ENCODE data around the gene RCOR1.

Gene RCOR1

DNA sequence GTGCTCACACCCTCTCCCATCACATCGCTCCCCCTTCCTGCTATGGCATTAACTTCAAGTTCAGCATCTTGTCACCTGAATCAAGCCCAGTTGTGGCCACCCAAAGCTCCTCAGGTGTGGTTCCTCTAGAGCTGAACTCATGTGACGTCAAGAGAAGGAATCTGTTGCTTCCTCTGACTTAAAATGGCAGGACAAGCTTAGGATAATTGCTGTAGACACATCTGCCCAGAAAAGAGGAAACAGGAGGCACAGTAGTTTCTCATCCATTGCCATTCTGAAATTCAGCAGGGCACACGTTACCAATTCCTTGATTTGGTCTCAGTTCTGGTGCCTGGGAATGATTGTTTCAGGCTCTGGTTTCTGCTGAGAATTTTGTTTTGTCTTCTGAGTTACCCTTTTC is 52.1 kb downstream of the RCOR1 start:
- Histone ChIP-seq H2AK5ac (ENCODE audit: low read length) (no peak overlapping the region), H3K56ac (ENCODE audit: low read length) (no peak overlapping the region), H3K79me2 (ENCODE audit: control insufficient read depth, insufficient read depth, low read length) (peaks cover 74% of the 10 kb centered on the region), H3K4ac (ENCODE audit: low read depth, low read length) (no peak overlapping the region), H2BK120ac (ENCODE audit: low read depth, low read length) (no peak overlapping the region), H3K18ac (ENCODE audit: low read length) (no peak overlapping the region), H2BK5ac (ENCODE audit: low read length) (no peak overlapping the region), H4K8ac (ENCODE audit: low read depth, low read length) (no peak overlapping the region), H3K23ac (ENCODE audit: low read length) (no peak overlapping the region), H3K36me3 (ENCODE audit: control insufficient read depth, insufficient read depth, low read length) (no peaks in the 10 kb centered on the region), H3K4me2 (ENCODE audit: low read length) (no peak overlapping the region), H3K27ac (ENCODE audit: low read depth, low read length) (no peak overlapping the region), H3K9ac (ENCODE audit: low read length) (no peak overlapping the region), H4K5ac (ENCODE audit: low read length) (no peak overlapping the region), H2BK15ac (replicated peaks; ENCODE audit: low read depth) (no peak overlapping the region), H3K27me3 (ENCODE audit: insufficient read depth, low read length, poor library complexity) (no peaks in the 10 kb centered on the region), H3K4me1 (ENCODE audit: control insufficient read depth, low read depth, low read length) (peaks cover 5% of the 10 kb centered on the region), H3K4me3 (ENCODE audit: low read length) (no peak overlapping the region), H3K79me1 (ENCODE audit: low read length) (peaks cover 23% of the 10 kb centered on the region)
- WGBS (ENCODE audit: extremely low coverage, insufficient coverage, low lambda C conversion rate), result no CpG with 5 or more reads among the region's 3 CpGs
- no peak for DNase-seq

DNA sequence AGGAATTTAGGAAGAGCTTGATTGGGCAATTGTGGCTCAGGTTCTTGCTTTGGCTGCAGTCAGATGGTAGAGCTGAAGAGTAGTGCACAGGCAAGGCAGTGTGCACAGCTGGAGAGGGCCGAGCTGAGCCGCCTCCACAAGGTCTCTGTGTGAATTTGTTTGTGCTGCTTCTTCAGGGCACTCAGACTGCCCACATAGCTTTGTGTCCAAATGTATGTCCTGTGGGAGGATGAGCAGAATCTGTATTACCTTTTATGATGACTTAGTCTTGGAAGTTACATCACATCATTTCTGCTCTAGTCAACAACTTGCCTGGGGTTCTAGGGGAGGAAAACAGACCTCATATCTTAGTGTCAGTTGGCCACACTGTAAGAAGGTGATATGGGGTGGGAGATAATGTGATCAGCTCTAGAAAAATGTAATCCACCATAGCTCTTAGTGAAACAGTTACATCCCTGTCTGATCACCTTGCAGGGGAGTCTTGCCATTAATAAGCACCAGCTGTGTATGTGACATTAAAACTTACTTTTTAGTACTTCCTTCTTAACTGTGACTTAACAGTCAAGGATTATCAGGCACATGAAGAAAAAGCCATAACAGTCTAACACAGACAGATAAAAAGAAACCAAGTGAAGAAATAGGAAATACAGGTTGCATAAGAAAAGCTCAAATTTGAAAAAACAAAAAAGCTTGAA is 53.4 kb downstream of the RCOR1 start:
- Histone ChIP-seq H2AK5ac (ENCODE audit: low read length) (no peak overlapping the region), H3K27me3 (ENCODE audit: insufficient read depth, low read length, poor library complexity) (no peaks in the 10 kb centered on the region), H2BK15ac (replicated peaks; ENCODE audit: low read depth) (no peak overlapping the region), H3K4me3 (ENCODE audit: low read length) (no peak overlapping the region), H2BK120ac (ENCODE audit: low read depth, low read length) (no peak overlapping the region), H3K23ac (ENCODE audit: low read length) (no peak overlapping the region), H3K4ac (ENCODE audit: low read depth, low read length) (no peak overlapping the region), H4K8ac (ENCODE audit: low read depth, low read length) (no peak overlapping the region), H3K36me3 (ENCODE audit: control insufficient read depth, insufficient read depth, low read length) (no peaks in the 10 kb centered on the region), H4K5ac (ENCODE audit: low read length) (no peak overlapping the region), H3K79me2 (ENCODE audit: control insufficient read depth, insufficient read depth, low read length) (peaks cover 69% of the 10 kb centered on the region), H3K9ac (ENCODE audit: low read length) (no peak overlapping the region), H3K4me1 (ENCODE audit: control insufficient read depth, low read depth, low read length) (peaks cover 5% of the 10 kb centered on the region), H2BK5ac (ENCODE audit: low read length) (no peak overlapping the region), H3K18ac (ENCODE audit: low read length) (no peak overlapping the region), H3K27ac (ENCODE audit: low read depth, low read length) (no peak overlapping the region), H3K56ac (ENCODE audit: low read length) (no peak overlapping the region), H3K4me2 (ENCODE audit: low read length) (no peak overlapping the region), H3K79me1 (ENCODE audit: low read length) (peaks cover 21% of the 10 kb centered on the region)
- WGBS (ENCODE audit: extremely low coverage, insufficient coverage, low lambda C conversion rate), result no CpG with 5 or more reads among the region's 2 CpGs
- no peak for DNase-seq

DNA sequence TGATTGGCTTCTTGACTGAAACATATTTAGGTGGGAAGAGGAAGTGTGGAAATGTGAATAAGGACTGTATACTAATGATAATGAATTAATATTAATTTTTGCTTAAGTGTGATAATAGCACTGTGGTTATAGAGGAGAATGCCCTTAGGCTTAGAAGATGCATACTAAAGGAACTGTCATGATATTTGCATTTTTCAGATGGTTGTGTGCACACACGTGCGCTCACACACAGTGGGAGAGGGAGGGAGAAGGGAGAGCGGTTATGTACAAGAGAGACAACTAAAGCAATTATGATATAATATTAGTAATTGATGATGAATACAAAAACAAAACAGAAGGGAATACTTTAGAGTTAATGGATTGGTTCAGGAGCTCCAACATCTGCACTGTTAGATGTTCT is 54.2 kb downstream of the RCOR1 start:
- Histone ChIP-seq H3K79me2 (ENCODE audit: control insufficient read depth, insufficient read depth, low read length) (peaks cover 65% of the 10 kb centered on the region), H3K23ac (ENCODE audit: low read length) (no peak overlapping the region), H3K79me1 (ENCODE audit: low read length) (peaks cover 20% of the 10 kb centered on the region), H3K4ac (ENCODE audit: low read depth, low read length) (no peak overlapping the region), H3K27me3 (ENCODE audit: insufficient read depth, low read length, poor library complexity) (no peaks in the 10 kb centered on the region), H2BK5ac (ENCODE audit: low read length) (no peak overlapping the region), H2BK120ac (ENCODE audit: low read depth, low read length) (no peak overlapping the region), H4K8ac (ENCODE audit: low read depth, low read length) (no peak overlapping the region), H3K4me3 (ENCODE audit: low read length) (no peak overlapping the region), H2BK15ac (replicated peaks; ENCODE audit: low read depth) (no peak overlapping the region), H3K4me1 (ENCODE audit: control insufficient read depth, low read depth, low read length) (peaks cover 5% of the 10 kb centered on the region), H3K18ac (ENCODE audit: low read length) (no peak overlapping the region), H3K4me2 (ENCODE audit: low read length) (no peak overlapping the region), H3K27ac (ENCODE audit: low read depth, low read length) (no peak overlapping the region), H3K36me3 (ENCODE audit: control insufficient read depth, insufficient read depth, low read length) (no peaks in the 10 kb centered on the region), H3K9ac (ENCODE audit: low read length) (no peak overlapping the region), H3K56ac (ENCODE audit: low read length) (no peak overlapping the region), H2AK5ac (ENCODE audit: low read length) (no peak overlapping the region), H4K5ac (ENCODE audit: low read length) (no peak overlapping the region)
- no peak for DNase-seq
- WGBS (ENCODE audit: extremely low coverage, insufficient coverage, low lambda C conversion rate), result no CpG with 5 or more reads among the region's 3 CpGs

DNA sequence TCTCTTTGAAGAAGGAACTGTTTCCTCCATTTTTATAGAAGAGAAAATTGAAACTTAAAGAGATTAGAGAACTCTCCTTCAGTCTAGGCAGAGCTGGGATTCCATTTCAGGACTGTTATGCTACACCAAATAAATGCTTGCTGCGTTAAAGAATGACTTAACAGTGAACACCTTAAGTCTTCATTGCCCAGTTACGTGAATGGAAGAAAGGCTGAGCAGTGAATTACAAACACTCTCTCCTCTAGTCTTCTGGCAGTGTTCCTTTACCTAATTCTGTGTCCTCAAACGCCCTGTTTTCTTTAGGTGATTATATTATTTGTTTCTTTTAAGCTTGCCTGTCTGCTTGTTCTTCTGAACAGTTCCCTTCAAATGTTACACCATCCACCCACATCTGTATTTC is 59.7 kb downstream of the RCOR1 start:
- H3K79me1 ChIP-seq (ENCODE audit: low read length), result peaks cover 8% of the 10 kb centered on the region
- no peak for DNase-seq
- H3K4ac ChIP-seq (ENCODE audit: low read depth, low read length), result no peak overlapping the region
- peaks cover 52% of the 10 kb centered on the region for H3K79me2 ChIP-seq (ENCODE audit: control insufficient read depth, insufficient read depth, low read length)
- no peak overlapping the region for H4K8ac ChIP-seq (ENCODE audit: low read depth, low read length)
- H4K5ac ChIP-seq (ENCODE audit: low read length), result no peak overlapping the region
- no peak overlapping the region for H3K56ac ChIP-seq (ENCODE audit: low read length)
- H2BK15ac ChIP-seq (replicated peaks; ENCODE audit: low read depth), result no peak overlapping the region
- no peak overlapping the region for H3K18ac ChIP-seq (ENCODE audit: low read length)
- H3K27ac ChIP-seq (ENCODE audit: low read depth, low read length), result no peak overlapping the region
- no peaks in the 10 kb centered on the region for H3K4me1 ChIP-seq (ENCODE audit: control insufficient read depth, low read depth, low read length)
- no peaks in the 10 kb centered on the region for H3K36me3 ChIP-seq (ENCODE audit: control insufficient read depth, insufficient read depth, low read length)
- no peak overlapping the region for H2BK5ac ChIP-seq (ENCODE audit: low read length)
- H3K4me2 ChIP-seq (ENCODE audit: low read length), result no peak overlapping the region
- no CpG with 5 or more reads among the region's 3 CpGs for WGBS (ENCODE audit: extremely low coverage, insufficient coverage, low lambda C conversion rate)
- H3K23ac ChIP-seq (ENCODE audit: low read length), result no peak overlapping the region
- H3K4me3 ChIP-seq (ENCODE audit: low read length), result no peak overlapping the region
- no peak overlapping the region for H3K9ac ChIP-seq (ENCODE audit: low read length)
- H2BK120ac ChIP-seq (ENCODE audit: low read depth, low read length), result no peak overlapping the region
- no peak overlapping the region for H2AK5ac ChIP-seq (ENCODE audit: low read length)
- no peaks in the 10 kb centered on the region for H3K27me3 ChIP-seq (ENCODE audit: insufficient read depth, low read length, poor library complexity)

DNA sequence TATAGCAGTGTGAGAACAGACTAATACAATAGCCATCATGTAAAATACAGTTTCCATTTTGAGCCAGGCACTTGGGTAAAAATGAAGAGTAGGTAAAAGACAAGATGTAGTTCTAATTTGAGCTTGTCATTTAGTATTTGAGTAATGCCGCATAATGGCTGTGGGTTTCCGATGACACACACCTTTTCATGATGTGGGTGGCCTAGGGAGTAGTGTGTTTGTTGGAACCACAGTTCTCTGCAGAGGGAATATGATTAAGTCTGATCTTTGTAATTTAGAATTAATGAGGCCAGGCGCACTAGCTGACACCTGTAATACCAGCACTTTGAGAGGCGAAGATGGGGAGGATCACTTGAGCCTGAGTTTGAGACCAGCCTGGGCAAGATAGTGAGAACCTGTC is 61.8 kb downstream of the RCOR1 start:
- DNase-seq, result no peak
- H2BK5ac ChIP-seq (ENCODE audit: low read length), result no peak overlapping the region
- no peak overlapping the region for H3K27ac ChIP-seq (ENCODE audit: low read depth, low read length)
- H3K36me3 ChIP-seq (ENCODE audit: control insufficient read depth, insufficient read depth, low read length), result no peaks in the 10 kb centered on the region
- no peak overlapping the region for H3K9ac ChIP-seq (ENCODE audit: low read length)
- no peak overlapping the region for H3K4me3 ChIP-seq (ENCODE audit: low read length)
- H3K18ac ChIP-seq (ENCODE audit: low read length), result no peak overlapping the region
- no CpG with 5 or more reads among the region's 4 CpGs for WGBS (ENCODE audit: extremely low coverage, insufficient coverage, low lambda C conversion rate)
- no peaks in the 10 kb centered on the region for H3K27me3 ChIP-seq (ENCODE audit: insufficient read depth, low read length, poor library complexity)
- no peak overlapping the region for H3K56ac ChIP-seq (ENCODE audit: low read length)
- H3K4me2 ChIP-seq (ENCODE audit: low read length), result no peak overlapping the region
- no peak overlapping the region for H2BK120ac ChIP-seq (ENCODE audit: low read depth, low read length)
- no peak overlapping the region for H4K8ac ChIP-seq (ENCODE audit: low read depth, low read length)
- H3K4ac ChIP-seq (ENCODE audit: low read depth, low read length), result no peak overlapping the region
- H3K23ac ChIP-seq (ENCODE audit: low read length), result no peak overlapping the region
- H3K79me2 ChIP-seq (ENCODE audit: control insufficient read depth, insufficient read depth, low read length), result peaks cover 49% of the 10 kb centered on the region
- peaks cover 15% of the 10 kb centered on the region for H3K79me1 ChIP-seq (ENCODE audit: low read length)
- no peak overlapping the region for H2BK15ac ChIP-seq (replicated peaks; ENCODE audit: low read depth)
- H4K5ac ChIP-seq (ENCODE audit: low read length), result no peak overlapping the region
- no peak overlapping the region for H2AK5ac ChIP-seq (ENCODE audit: low read length)
- H3K4me1 ChIP-seq (ENCODE audit: control insufficient read depth, low read depth, low read length), result no peaks in the 10 kb centered on the region

DNA sequence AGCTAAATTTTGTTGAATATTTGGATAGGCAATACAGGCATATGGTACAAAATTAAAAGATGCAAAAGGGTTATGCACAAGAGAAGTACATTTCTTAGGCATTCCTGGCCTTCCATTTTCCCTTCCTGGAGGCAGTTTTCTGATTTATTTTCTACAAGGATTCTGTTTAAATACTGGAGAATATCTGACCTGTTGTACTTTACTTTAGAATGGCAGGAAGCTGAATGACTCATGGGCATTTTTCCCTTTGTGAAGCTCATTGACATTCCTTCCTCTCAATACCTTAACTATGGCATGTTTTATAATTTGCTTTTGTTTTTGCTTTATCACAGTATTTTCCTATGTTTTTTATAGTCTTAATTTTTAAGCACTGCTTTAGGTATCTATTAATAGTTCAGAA is 62.7 kb downstream of the RCOR1 start:
- no peak overlapping the region for H4K5ac ChIP-seq (ENCODE audit: low read length)
- H3K4me3 ChIP-seq (ENCODE audit: low read length), result no peak overlapping the region
- H3K79me2 ChIP-seq (ENCODE audit: control insufficient read depth, insufficient read depth, low read length), result peaks cover 51% of the 10 kb centered on the region
- no peak overlapping the region for H4K8ac ChIP-seq (ENCODE audit: low read depth, low read length)
- DNase-seq, result peak; percentile 72
- no peak overlapping the region for H3K23ac ChIP-seq (ENCODE audit: low read length)
- H3K27me3 ChIP-seq (ENCODE audit: insufficient read depth, low read length, poor library complexity), result no peaks in the 10 kb centered on the region
- no peak overlapping the region for H2BK15ac ChIP-seq (replicated peaks; ENCODE audit: low read depth)
- no peak overlapping the region for H2BK120ac ChIP-seq (ENCODE audit: low read depth, low read length)
- H3K4me2 ChIP-seq (ENCODE audit: low read length), result no peak overlapping the region
- H3K56ac ChIP-seq (ENCODE audit: low read length), result no peak overlapping the region
- H3K18ac ChIP-seq (ENCODE audit: low read length), result no peak overlapping the region
- H3K79me1 ChIP-seq (ENCODE audit: low read length), result peaks cover 17% of the 10 kb centered on the region
- no peaks in the 10 kb centered on the region for H3K36me3 ChIP-seq (ENCODE audit: control insufficient read depth, insufficient read depth, low read length)
- no peak overlapping the region for H2BK5ac ChIP-seq (ENCODE audit: low read length)
- H3K27ac ChIP-seq (ENCODE audit: low read depth, low read length), result no peak overlapping the region
- no peak overlapping the region for H2AK5ac ChIP-seq (ENCODE audit: low read length)
- no peak overlapping the region for H3K9ac ChIP-seq (ENCODE audit: low read length)
- H3K4ac ChIP-seq (ENCODE audit: low read depth, low read length), result no peak overlapping the region
- no peaks in the 10 kb centered on the region for H3K4me1 ChIP-seq (ENCODE audit: control insufficient read depth, low read depth, low read length)

Measured in mesendoderm (in vitro differentiated cells).